ENCODE measurements around the gene CDC20B.
A peak's percentile ranks its signal among the peaks of the same experiment; 100 is the strongest.
"Not testable (repeated sequence)": the region's sequence is repeated elsewhere in the genome, so short reads cannot be mapped to it uniquely, and the experiment has no call there.

CDC20B gene

GRCh38 chr5:55104036-55104772 lies 68.8 kb downstream of the CDC20B start:
- no peak for DNase-seq

DNA sequence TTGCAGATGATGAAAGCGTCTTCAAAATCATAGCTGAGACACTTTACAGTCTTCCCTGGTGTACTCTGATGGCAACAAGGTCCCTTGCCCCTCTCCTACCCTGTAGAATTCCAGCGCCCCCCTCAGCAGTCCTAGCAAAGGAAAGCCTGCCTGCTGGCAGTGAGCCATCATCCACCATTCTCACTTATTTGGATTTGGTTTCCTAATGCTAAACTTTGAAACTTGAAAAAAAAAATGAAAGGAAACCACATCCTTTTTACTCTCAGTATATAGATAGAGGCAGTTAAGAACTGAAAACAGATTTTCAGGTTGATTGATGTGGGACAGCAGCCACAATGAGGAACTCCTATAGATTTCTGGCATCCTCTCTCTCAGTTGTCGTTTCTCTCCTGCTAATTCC lies 70.6 kb downstream of the CDC20B start, which contains the start of gene GZMA:
Gene GZMA (plus strand): TSS at position 299 of the 400 bp plus-strand sequence. CDS start 37 bp downstream, at position 336.
- peak; percentile 8 for DNase-seq

- DNase-seq, result no peak
These were observed 71.3 kb downstream of the CDC20B start for GRCh38 chr5:55101556-55102276.

DNA sequence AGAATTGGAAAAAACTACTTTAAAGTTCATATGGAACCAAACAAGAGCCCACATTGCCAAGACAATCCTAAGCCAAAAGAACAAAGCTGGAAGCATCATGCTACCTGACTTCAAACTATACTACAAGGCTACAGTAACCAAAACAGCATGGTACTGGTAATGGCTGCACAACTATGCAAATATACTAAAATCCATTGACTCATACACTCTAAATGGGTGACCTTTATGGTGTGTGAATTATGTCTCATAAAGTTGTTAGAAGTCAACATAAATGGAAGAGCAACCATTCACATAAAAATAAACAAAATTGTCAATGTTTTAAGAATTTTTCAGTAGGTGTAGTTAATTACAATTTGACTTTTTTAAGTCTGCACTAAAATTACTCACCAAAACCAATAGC lies 71.8 kb downstream of the CDC20B start:
- DNase-seq, result not testable (repeated sequence)

- no peak for DNase-seq
These were observed 76.1 kb downstream of the CDC20B start for GRCh38 chr5:55096861-55097260.

GRCh38 chr5:55096182-55096581 lies 76.8 kb downstream of the CDC20B start:
- DNase-seq, result no peak

GRCh38 chr5:55091011-55091410 lies 82.0 kb downstream of the CDC20B start:
- DNase-seq, result not testable (repeated sequence)

GRCh38 chr5:55089301-55089700 lies 83.7 kb downstream of the CDC20B start:
- not testable (repeated sequence) for DNase-seq

GRCh38 chr5:55081541-55081940 lies 91.4 kb downstream of the CDC20B start:
- DNase-seq, result no peak

DNA sequence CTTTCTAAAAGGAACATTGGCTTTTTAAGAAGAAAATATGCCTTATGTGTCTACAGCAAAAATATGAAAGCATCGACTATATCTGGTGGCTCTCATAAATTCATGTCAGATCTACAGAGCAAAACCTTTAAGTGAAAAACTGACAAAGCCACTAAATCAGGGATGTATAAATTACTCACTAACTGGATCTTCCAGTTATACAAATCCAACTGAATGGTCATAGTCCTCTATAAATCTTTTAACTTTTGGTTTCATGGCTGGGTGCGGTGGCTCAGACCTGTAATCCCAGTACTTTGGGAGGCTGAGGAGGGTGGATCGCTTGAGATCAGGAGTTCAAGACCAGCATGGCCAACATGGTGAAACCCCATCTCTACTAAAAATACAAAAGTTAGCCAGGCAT lies 99.8 kb downstream of the CDC20B start:
- DNase-seq, result no peak

DNA sequence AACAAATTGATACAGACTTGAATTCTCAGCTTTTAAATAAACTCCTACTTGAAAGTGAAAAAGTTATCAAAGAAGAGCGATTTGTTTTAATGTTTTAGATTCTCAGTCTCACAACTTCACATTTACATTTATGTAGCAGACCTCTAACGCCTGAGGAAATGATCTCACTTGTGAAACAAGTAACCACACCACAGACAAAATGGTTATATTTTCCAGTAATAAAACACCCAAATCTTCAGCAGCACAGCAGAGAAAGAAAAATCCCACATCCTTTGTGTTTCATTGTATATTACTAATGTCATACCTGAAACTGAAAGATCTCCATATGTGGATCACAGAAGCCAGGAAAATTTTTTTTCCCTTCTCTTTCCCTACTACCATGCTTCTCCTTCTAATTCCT lies 100.3 kb downstream of the CDC20B start:
- DNase-seq, result no peak

DNA sequence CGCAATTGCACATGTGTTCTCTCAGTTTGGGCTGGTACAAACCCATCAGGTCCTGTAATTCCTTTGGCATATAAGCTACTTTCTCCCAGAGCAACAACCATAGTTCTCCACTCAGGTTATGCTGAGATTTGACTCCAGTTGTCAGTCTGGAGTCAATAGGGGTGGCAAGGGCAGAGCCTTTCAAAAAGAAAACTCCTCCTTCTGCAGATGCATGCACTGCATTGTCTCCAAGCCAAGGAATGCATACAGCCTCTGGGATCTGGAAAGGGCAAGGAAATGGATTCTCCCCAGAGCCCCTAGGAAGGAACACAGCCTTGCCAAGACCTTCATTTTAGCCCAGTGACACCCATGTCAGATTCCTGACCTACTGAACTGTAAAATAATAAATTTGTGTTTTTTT lies 101.6 kb downstream of the CDC20B start:
- no peak for DNase-seq

- DNase-seq, result no peak
These were observed 102.0 kb downstream of the CDC20B start for GRCh38 chr5:55070968-55071367.

DNA sequence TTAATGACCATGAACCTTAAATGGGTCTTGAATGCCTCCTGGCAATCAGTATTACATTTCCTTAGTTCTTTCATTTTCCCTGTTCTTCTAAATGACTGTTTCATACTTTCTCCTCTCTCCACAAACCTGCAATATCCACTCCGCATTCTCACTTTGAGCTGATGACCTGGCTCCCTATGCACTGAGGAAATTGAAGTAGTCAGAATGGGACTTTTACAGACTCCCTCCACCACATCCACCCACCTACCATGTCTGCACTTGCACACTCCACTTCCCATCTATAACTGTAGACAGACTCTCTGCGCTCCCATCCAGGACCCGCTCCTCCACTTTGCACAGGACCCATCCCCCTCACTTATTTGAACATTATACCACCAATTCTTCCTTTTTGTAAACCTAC lies 106.7 kb downstream of the CDC20B start:
- no peak for DNase-seq

GRCh38 chr5:55064523-55064922 lies 108.5 kb downstream of the CDC20B start:
- no peak for DNase-seq

DNA sequence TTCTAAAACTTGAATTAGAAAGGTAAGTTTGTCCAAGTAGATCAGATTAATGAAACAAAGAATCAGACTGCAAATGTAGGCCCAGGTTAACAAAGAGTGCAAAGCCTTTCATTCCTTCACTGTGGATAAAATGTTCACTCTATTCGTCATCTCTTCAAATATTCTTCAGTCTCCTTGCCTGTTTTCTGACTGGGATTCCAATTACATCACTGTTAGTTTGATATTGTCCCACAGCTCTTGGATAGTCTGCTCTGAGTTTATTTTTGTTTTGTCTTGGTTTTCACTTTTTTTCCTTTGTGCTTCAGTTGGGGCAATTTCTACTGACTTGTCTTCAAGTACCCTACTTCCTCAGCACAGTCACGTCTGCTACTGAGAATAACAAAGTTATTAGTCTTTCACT lies 109.1 kb downstream of the CDC20B start:
- no peak for DNase-seq

DNA sequence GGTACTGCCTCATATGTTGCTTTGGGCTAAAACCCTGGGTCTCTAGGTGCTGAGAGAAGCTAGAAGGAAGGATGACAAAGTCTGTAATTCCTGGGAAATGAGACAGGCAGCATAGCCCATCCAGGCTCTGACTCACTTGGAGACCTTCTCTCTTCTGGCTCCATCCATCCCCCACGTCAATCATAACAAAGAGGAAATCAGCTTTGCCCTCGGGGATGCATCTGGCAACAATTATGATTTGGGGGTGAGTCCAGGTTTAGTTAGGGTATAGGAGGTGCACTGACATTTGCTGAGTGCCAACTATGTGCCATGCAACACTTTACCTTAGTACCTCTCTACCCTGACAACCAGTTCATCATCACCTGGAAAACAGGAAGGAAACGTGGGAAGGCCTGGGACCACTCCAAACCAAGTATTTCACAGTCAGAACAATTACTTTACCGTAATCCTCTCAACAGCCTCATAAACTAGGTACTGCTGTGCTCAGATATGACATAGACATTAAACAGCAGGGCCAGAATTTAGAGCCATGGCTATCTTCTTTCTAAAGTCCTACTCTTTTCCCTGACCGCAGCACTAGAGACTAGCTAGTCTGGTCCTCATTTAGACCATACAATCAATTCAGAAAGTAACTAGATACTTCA lies 109.6 kb downstream of the CDC20B start:
- DNase-seq, result no peak

All from activated CD4-positive, alpha-beta T cell treated with anti-CD3 and anti-CD28 coated beads for 48 hours (primary cell).